Body of pancreas (tissue), 4 donors: ENCODE results near the gene SHISAL1. TPM values are rescaled to one million over a fixed set of nuclear protein-coding genes. Genes with fewer than 3 reads are reported as not detected.

Experiments
- ATAC-seq: fragments of 150-250 bp; one replicate; pipeline ENCODE4 v1.9.1; 2016
- DNase-seq, 4 donors: peaks; one replicate each; pipeline ENCODE4 v3.0.0-alpha.2; 2019
- H3K27ac ChIP-seq, 4 donors: fragments of 200-600 bp; sonication (generic); 1 replicate in 3 of 4; 2 replicates in 1 of 4; pipeline versions ENCODE4 v1.5.1 to v1.6.1; 2016 to 2019; ENCODE audit warnings: mild to moderate bottlenecking in 1 of 4, mixed read lengths in 1 of 4, moderate library complexity in 1 of 4
- H3K27me3 ChIP-seq, 2 donors: fragments of 200-600 bp; sonication (generic); one replicate each; pipeline ENCODE4 v1.6.0; 2016; ENCODE audit warnings: mild to moderate bottlenecking in 1 of 2
- H3K36me3 ChIP-seq, 2 donors: fragments of 200-600 bp; sonication (generic); replicated peaks in 1 of 2; 2 replicates each; pipeline ENCODE4 v1.5.1; 2016; ENCODE audit warnings: low read depth in 2 of 2; ENCODE audit not compliant: insufficient read depth in 1 of 2
- H3K4me1 ChIP-seq: fragments of 200-600 bp; sonication (generic); one replicate; pipeline ENCODE4 v1.6.0; 2016
- H3K4me3 ChIP-seq, 2 donors: fragments of 200-600 bp; sonication (generic); 1 replicate in 1 of 2; 2 replicates in 1 of 2; pipeline ENCODE4 v1.5.1; 2016 to 2019
- H3K9me3 ChIP-seq, 3 donors: fragments of 200-600 bp; sonication (generic); 1 replicate in 2 of 3; 2 replicates in 1 of 3; pipeline ENCODE4 v1.5.1; 2016
- POLR2A ChIP-seq, 3 donors: fragments of 450-650 bp; IDR thresholded peaks; one replicate each; pipeline ENCODE4 v1.6.1; 2016; ENCODE audit warnings: antibody characterized with exemption in 3 of 3, mild to moderate bottlenecking in 2 of 3
- WGBS, 2 donors: methylation state at CpG; one replicate each; pipeline ENCODE4 v1.1.5; 2017; 5-methylcytosine and 5-hydroxymethylcytosine counted together
- intact Hi-C: fragments of 100-400 bp; cut with DNase I; formaldehyde crosslinking; loops from one replicate; pipeline ENCODE4 v1.15.1; 2023
- total RNA-seq, 2 donors: library from RNA; depleted of rRNA; stranded (reverse); fragments of >200 nt; gene quantifications; one replicate each; pipeline ENCODE4 v1.1.0, GENCODE V29; 2016
- TF ChIP-seq, protein P1 (sequence below), 7 experiments: fragments of 450-650 bp in 4 of 7; fragments of 200-600 bp in 3 of 7; sonication (generic) in 3 of 7; IDR thresholded peaks; one replicate each; pipeline ENCODE4 v1.5.1; 2016 to 2019; ENCODE audit warnings: antibody characterized with exemption in 7 of 7

The SHISAL1 gene
- total RNA-seq, 2 donors from 2014 or later = 0.78 to 1.6 TPM

DNA sequence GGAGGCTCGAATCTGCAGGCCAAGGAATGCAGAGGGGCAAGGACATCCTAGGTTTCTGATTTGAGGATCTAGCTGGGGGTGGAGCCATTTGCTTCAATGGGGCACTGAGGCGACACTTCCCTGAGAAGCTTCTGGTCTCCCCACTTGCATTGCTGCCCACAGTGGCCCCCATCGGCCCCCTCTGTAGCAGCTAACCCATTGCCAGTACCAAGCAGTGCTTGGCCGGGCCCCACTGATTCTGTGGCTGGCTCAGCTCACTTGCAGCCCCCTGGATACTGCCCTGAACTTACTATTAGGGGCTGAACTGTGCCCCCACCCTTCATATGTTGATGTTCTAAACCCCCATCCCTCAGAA lies 42.9 kb upstream of the SHISAL1 start:
- Histone ChIP-seq H3K4me1 (no peaks in the 10 kb centered on the region), H3K36me3 (no peaks in the 10 kb centered on the region), H3K27ac (no peak overlapping the region), H3K27me3 (no peaks in the 10 kb centered on the region), H3K9me3 (no peaks in the 10 kb centered on the region), H3K4me3 (no peak overlapping the region)
- WGBS, 2 donors = 55 to 57% methylated on average over 4 of the region's 4 CpGs
- ATAC-seq = no peak
- DNase-seq = peak in 1 of 4 donors; percentile 2
- TF ChIP-seq, protein P1, sequence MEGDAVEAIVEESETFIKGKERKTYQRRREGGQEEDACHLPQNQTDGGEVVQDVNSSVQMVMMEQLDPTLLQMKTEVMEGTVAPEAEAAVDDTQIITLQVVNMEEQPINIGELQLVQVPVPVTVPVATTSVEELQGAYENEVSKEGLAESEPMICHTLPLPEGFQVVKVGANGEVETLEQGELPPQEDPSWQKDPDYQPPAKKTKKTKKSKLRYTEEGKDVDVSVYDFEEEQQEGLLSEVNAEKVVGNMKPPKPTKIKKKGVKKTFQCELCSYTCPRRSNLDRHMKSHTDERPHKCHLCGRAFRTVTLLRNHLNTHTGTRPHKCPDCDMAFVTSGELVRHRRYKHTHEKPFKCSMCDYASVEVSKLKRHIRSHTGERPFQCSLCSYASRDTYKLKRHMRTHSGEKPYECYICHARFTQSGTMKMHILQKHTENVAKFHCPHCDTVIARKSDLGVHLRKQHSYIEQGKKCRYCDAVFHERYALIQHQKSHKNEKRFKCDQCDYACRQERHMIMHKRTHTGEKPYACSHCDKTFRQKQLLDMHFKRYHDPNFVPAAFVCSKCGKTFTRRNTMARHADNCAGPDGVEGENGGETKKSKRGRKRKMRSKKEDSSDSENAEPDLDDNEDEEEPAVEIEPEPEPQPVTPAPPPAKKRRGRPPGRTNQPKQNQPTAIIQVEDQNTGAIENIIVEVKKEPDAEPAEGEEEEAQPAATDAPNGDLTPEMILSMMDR (IDR thresholded peaks at IDR 0.05) = no peak
- no peak for TF ChIP-seq POLR2A (IDR thresholded peaks at IDR 0.05)
- intact Hi-C loops = no loop called here

DNA sequence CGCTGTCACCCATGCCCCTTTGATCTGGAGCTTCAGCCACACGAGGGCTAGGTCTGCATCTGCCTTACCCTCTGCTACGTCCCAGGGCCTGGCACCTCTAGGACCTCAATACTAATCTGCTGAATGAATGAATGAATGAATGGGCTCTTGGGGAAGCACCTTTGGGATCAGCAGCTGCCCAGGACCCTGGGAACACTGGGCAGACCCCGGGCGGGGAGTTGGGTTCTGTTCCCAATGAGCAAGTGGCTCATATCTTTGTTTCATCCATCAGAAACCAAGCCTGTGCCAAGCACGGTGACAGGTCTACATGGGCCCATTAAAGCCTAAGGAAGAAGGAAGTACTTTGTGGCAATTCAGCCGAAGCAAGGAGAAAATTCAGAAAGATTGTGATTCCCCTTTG lies 41.5 kb upstream of the SHISAL1 start:
- intact Hi-C loops = no loop called here
- TF ChIP-seq POLR2A (IDR thresholded peaks at IDR 0.05) = no peak
- TF ChIP-seq, protein P1 (IDR thresholded peaks at IDR 0.05) = no peak

DNA sequence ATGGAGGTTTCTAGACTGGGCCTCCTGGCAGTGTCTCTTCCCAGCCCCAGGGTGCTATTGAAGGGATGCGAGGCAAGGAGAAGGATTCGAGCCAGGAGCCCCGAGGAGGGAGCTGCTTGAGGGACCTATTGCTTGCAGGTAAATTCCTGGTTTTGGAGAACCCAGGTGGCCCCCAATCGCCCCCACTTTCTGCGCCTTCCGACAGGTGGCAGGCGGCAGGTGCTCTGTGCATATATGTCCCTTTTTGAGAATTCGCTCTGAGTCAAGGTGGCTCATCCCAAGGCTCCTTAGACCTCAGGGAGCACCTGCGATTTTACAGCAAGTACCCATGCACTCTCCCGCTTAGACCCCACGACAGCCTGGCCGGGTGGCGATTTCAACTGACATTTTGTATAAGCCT lies 40.3 kb upstream of the SHISAL1 start:
- no peak overlapping the region for H3K4me3 ChIP-seq
- 67 to 72% methylated on average over 10 to 12 of the region's 13 CpGs for WGBS, 2 donors
- no peaks in the 10 kb centered on the region for H3K27me3 ChIP-seq
- no peak for ATAC-seq
- H3K9me3 ChIP-seq = no peaks in the 10 kb centered on the region
- no peak for DNase-seq
- H3K27ac ChIP-seq = no peak overlapping the region
- intact Hi-C loops = no loop called here
- no peaks in the 10 kb centered on the region for H3K4me1 ChIP-seq
- TF ChIP-seq, protein P1 (IDR thresholded peaks at IDR 0.05) = no peak
- no peak for TF ChIP-seq POLR2A (IDR thresholded peaks at IDR 0.05)
- no peaks in the 10 kb centered on the region for H3K36me3 ChIP-seq

More for the DNA sequence above, 41.5 kb upstream of the SHISAL1 start:
- WGBS, 2 donors = 51 to 69% methylated on average over 5 to 7 of the region's 7 CpGs
- Histone ChIP-seq H3K27ac (no peak overlapping the region), H3K27me3 (no peaks in the 10 kb centered on the region), H3K4me1 (no peaks in the 10 kb centered on the region), H3K4me3 (no peak overlapping the region), H3K36me3 (no peaks in the 10 kb centered on the region), H3K9me3 (no peaks in the 10 kb centered on the region)
- no peak for DNase-seq
- no peak for ATAC-seq

DNA sequence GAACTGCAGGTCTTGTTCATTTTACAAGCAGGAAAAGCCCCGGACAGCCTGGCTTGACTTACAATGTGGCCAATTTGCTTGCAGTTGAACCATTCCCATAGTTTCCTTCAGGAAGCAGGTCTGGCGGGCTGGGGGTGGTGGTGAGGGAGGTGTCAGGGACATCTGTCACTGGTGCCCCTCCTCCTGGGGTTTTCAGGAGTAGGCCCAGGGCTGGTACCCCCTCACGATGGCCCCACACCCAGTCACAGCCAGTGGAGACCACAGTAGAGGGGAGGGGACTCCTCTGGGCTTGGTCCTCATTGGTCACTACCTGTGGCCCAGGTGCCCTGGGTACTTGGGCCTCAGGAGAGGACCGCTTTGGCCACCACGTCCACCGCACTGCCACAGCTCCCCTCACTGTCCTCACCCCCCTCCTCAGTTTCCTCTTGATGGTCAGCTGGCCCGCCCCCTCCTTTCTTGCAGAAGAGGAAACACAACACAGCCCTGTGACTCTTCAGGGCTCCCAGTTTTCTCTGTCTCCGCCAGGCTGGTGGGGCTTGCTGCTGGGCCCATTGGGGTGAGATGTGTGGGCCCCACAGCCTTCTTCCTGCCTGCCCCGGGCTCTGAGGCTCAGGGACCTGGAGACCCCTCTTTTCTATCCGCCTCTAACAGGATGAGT lies 39.8 kb upstream of the SHISAL1 start:
- Histone ChIP-seq H3K36me3 (no peaks in the 10 kb centered on the region), H3K4me1 (no peaks in the 10 kb centered on the region), H3K27ac (no peak overlapping the region), H3K4me3 (no peak overlapping the region), H3K9me3 (no peaks in the 10 kb centered on the region), H3K27me3 (no peaks in the 10 kb centered on the region)
- TF ChIP-seq POLR2A (IDR thresholded peaks at IDR 0.05) = no peak
- TF ChIP-seq, protein P1 (IDR thresholded peaks at IDR 0.05) = no peak
- no peak for DNase-seq
- intact Hi-C loops = no loop called here
- no peak for ATAC-seq
- 41 to 59% methylated on average over 8 to 10 of the region's 10 CpGs for WGBS, 2 donors
